Small intestine (tissue), 7 donors: ENCODE data around the gene MYO1F. TPM values are rescaled to one million over a fixed set of nuclear protein-coding genes. Genes with fewer than 3 reads are reported as not detected.
A peak's percentile ranks its signal among the peaks of the same experiment; 100 is the strongest.

Source experiments
- DNase-seq, 2 donors: peaks; one replicate each; pipeline versions ENCODE4 v3.0.0 to v3.0.0-alpha.2; 2013
- FAIRE-seq: peaks from 2 replicates; lab custom pipeline; 2012; peaks lifted over from hg19 to GRCh38; lab: Jason Lieb, UNC
- H3K27ac ChIP-seq, 3 donors: one replicate each; pipeline ENCODE4 v1.5.1; 2013; ENCODE audit warnings: low read length in 2 of 3, mild to moderate bottlenecking in 2 of 3, control low read depth in 1 of 3, inconsistent platforms in 1 of 3, low read depth in 1 of 3, moderate library complexity in 1 of 3
- H3K27me3 ChIP-seq, 3 donors: one replicate each; pipeline ENCODE4 v1.6.1; 2013; ENCODE audit warnings: low read length in 3 of 3, inconsistent platforms in 1 of 3; ENCODE audit not compliant: control insufficient read depth in 3 of 3, insufficient read depth in 3 of 3
- H3K36me3 ChIP-seq, 3 donors: one replicate each; pipeline ENCODE4 v1.6.1; 2013; ENCODE audit warnings: low read length in 3 of 3, inconsistent platforms in 1 of 3, low read depth in 1 of 3, mild to moderate bottlenecking in 1 of 3, moderate library complexity in 1 of 3; ENCODE audit not compliant: control insufficient read depth in 3 of 3, insufficient read depth in 2 of 3
- H3K4me1 ChIP-seq, 3 donors: one replicate each; pipeline ENCODE4 v1.6.1; 2013; ENCODE audit warnings: low read length in 2 of 3, inconsistent platforms in 1 of 3, low read depth in 1 of 3, mild to moderate bottlenecking in 1 of 3, moderate library complexity in 1 of 3; ENCODE audit not compliant: control insufficient read depth in 3 of 3, insufficient read depth in 2 of 3
- H3K4me3 ChIP-seq, 3 donors: one replicate each; pipeline ENCODE4 v1.5.1; 2013; ENCODE audit warnings: low read length in 3 of 3, control low read depth in 1 of 3, inconsistent platforms in 1 of 3, low read depth in 1 of 3, mild to moderate bottlenecking in 1 of 3, moderate library complexity in 1 of 3
- H3K9me3 ChIP-seq, 2 donors: one replicate each; pipeline ENCODE4 v1.6.1; 2013; ENCODE audit warnings: low read depth in 1 of 2, low read length in 1 of 2; ENCODE audit not compliant: control insufficient read depth in 2 of 2, insufficient read depth in 1 of 2
- WGBS, 3 donors: extraction: QIAGEN DNeasy Blood & Tissue Kit; methylation state at CpG; one replicate each; pipeline ENCODE4 v1.1.7; 2013; 5-methylcytosine and 5-hydroxymethylcytosine counted together
- polyA plus RNA-seq, 4 donors: library from polyadenylated mRNA; stranded (reverse) in 3 of 4; unstranded in 1 of 4; fragments of 200-250 nt in 3 of 4; fragments of 120-200 nt in 1 of 4; gene quantifications; one replicate each; pipeline versions ENCODE4 v1.2.1 to v1.2.3, GENCODE V29; 2013
- donor health status: healthy with polysubstance abuse.
- donor health status: control.
- donor health status: control.
- donor health status: Bipolar disorder and iron deficiency.
- donor health status: healthy.

The MYO1F gene
- polyA plus RNA-seq, 4 donors = 1.3 to 13.7 (median 6.0) TPM

DNA sequence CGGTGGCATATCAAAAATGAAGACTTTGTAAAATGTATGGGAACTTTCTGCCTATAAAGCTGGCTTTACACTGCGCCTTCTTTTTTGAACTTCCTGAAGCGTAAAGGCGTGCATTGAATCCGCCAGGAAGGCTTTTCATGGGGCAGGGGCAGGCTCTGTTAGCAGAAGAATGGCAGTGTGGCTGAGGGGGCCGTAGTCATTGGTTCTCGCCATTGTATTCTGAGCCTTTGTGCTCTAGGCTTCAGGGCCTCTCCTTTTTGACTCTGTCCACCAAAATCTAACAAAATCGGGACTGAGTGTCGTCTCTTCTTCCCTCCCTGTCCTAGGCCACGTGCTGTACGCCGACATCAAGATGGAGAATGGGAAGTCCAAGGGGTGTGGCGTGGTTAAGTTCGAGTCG is 88.9 kb downstream of the MYO1F start:
- Histone ChIP-seq H3K4me1 (no peaks in the 10 kb centered on the region), H3K4me3 (no peak overlapping the region), H3K27me3 (no peaks in the 10 kb centered on the region), H3K27ac (no peak overlapping the region), H3K9me3 (no peaks in the 10 kb centered on the region), H3K36me3 (peaks cover 3 to 76% (median 23%) of the 10 kb centered on the region in 3 donors)
- DNase-seq (no peak), FAIRE-seq (no peak)
- 82 to 83% (median 83%) methylated on average over 15 of the region's 15 CpGs for WGBS, 3 donors

DNA sequence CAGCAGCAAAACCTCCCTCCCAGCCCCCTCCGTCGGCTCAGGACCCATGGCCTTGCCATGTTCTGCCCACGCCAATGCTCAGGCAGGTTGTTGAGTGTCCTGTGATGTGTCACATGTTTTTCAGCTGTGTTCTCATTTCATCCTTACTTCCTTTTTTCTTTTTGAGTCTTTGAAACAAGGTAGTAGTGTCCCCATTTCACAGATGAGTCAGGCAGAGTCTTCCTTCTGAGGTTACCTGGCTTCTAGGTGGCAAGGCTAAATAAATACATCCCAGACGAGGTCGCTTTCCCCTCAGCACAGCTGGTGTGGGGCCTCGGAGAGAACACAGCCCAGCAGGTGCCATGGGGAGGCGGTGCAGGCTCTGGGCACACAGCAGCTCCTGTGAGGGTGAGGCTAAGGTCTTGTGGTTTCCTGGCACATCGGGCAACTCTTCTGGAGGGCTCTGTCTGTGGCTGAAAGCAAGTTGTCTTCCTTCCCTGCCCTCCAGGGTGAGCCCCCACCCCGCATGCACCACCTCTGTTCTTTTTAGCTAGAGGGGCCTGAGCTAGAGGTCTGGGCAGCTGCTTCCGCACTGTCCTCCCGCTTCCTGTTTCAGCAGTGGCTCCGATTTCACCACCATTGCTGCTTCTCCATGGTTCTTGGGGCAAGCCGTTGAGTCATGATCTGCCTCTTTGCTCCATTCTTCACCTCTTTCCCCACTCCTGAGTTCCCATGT is 89.9 kb downstream of the MYO1F start:
- no peak for FAIRE-seq

DNA sequence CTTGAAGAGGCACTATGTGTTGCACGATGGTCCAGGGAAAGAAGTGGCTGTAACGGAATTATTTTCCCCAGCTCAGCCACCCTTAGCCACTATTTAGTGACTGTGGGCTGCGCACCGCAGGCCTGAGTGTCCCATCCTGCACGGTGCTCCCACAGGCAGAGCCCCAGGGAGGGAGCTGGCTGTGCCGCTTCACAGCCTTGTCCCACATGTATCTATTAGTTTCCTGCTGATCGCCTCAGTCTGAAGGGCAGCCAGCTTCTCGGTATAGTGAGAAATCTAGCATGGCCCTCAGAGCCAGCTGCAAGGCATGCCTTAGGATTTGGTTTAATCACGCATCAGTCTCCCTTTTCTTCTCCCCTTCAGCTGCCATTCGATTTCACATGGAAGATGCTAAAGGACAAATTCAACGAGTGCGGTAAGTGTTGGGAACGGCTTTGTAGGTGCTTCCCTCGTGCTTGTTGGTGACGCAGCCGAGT is 90.5 kb downstream of the MYO1F start:
- Histone ChIP-seq H3K4me1 (no peaks in the 10 kb centered on the region), H3K36me3 (peaks cover 8 to 88% (median 32%) of the 10 kb centered on the region in 3 donors), H3K27ac (peak overlapping the region in 1 of 3 donors; percentile 60), H3K4me3 (no peak overlapping the region), H3K27me3 (no peaks in the 10 kb centered on the region), H3K9me3 (no peaks in the 10 kb centered on the region)
- no peak for FAIRE-seq
- DNase-seq = no peak
- 89 to 95% (median 89%) methylated on average over 16 of the region's 16 CpGs for WGBS, 3 donors

More for the DNA sequence above, 89.9 kb downstream of the MYO1F start:
- Histone ChIP-seq H3K36me3 (peaks cover 6 to 82% (median 31%) of the 10 kb centered on the region in 3 donors), H3K27me3 (no peaks in the 10 kb centered on the region), H3K4me1 (no peaks in the 10 kb centered on the region), H3K4me3 (no peak overlapping the region), H3K27ac (peak overlapping the region in 1 of 3 donors; percentile 60), H3K9me3 (no peaks in the 10 kb centered on the region)
- 66 to 80% (median 74%) methylated on average over 13 of the region's 13 CpGs for WGBS, 3 donors
- no peak for DNase-seq

DNA sequence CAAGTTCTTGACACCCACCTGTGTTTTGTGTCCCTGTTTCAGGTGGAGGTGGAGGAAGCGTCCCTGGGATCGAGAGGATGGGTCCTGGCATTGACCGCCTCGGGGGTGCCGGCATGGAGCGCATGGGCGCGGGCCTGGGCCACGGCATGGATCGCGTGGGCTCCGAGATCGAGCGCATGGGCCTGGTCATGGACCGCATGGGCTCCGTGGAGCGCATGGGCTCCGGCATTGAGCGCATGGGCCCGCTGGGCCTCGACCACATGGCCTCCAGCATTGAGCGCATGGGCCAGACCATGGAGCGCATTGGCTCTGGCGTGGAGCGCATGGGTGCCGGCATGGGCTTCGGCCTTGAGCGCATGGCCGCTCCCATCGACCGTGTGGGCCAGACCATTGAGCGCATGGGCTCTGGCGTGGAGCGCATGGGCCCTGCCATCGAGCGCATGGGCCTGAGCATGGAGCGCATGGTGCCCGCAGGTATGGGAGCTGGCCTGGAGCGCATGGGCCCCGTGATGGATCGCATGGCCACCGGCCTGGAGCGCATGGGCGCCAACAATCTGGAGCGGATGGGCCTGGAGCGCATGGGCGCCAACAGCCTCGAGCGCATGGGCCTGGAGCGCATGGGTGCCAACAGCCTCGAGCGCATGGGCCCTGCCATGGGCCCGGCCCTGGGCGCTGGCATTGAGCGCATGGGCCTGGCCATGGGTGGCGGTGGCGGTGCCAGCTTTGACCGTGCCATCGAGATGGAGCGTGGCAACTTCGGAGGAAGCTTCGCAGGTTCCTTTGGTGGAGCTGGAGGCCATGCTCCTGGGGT is 91.5 kb downstream of the MYO1F start:
- no peak for DNase-seq
- H3K27ac ChIP-seq = no peak overlapping the region
- WGBS, 3 donors = 97 to 98% (median 98%) methylated on average over 61 to 62 of the region's 62 CpGs
- H3K9me3 ChIP-seq = no peaks in the 10 kb centered on the region
- H3K36me3 ChIP-seq = peaks cover 9 to 94% (median 34%) of the 10 kb centered on the region in 3 donors
- FAIRE-seq = no peak
- no peaks in the 10 kb centered on the region for H3K4me1 ChIP-seq
- H3K27me3 ChIP-seq = no peaks in the 10 kb centered on the region
- no peak overlapping the region for H3K4me3 ChIP-seq

DNA sequence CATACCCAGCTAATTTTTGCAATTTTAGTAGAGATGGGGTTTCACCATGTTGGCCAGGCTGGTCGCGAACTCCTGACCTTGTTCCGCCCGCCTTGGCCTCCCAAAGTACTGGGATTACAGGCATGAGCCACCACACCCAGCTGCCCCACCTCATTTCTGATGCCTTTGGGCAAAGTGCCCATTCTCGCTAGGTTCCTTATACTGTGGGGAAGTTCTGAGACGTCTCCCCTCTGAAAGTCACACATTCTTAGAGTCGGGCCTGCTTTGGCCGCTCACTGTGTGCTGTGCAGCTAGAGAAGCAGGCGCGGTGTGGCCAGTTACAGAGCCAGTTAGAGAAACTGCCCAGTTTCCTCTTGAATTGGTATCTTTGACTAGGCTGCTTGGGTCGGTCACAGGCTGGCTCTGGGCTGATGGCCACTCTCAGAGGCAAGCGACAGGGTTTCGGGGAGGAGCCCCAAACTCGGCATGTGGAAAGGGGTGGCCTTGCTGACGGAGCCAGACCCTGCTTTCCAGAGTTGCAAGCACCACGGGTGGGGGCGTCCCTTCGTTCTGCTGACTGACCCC is 92.8 kb downstream of the MYO1F start:
- DNase-seq = peak in 1 of 2 donors; percentile 39
- WGBS, 3 donors = 80 to 86% (median 82%) methylated on average over 18 of the region's 18 CpGs
- no peaks in the 10 kb centered on the region for H3K4me1 ChIP-seq
- H3K9me3 ChIP-seq = no peaks in the 10 kb centered on the region
- H3K36me3 ChIP-seq = peaks cover 9 to 93% (median 34%) of the 10 kb centered on the region in 3 donors
- H3K27me3 ChIP-seq = no peaks in the 10 kb centered on the region
- H3K27ac ChIP-seq = no peak overlapping the region
- no peak for FAIRE-seq
- no peak overlapping the region for H3K4me3 ChIP-seq

DNA sequence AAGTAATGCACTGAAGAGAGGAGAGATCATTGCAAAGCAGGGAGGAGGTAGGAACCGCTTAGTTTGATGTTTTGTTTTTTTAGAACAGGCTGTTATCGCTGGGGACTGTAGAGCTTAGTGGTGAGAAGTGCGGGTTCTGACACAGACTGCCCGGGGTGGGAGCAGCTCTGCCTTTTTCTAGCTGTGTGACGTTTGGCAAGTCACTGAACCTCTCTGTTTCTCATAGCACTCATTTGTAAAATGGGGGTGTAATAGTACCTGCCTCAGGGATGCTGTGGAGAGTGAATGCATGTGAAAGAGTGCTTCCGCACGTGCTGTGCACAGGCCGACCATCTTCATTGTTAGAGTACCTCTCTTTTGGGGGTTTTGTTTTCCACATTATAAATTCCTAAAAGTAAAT is 94.1 kb downstream of the MYO1F start:
- peaks cover 12 to 94% (median 34%) of the 10 kb centered on the region in 3 donors for H3K36me3 ChIP-seq
- H3K27me3 ChIP-seq = no peaks in the 10 kb centered on the region
- H3K4me3 ChIP-seq = no peak overlapping the region
- no peaks in the 10 kb centered on the region for H3K4me1 ChIP-seq
- H3K9me3 ChIP-seq = no peaks in the 10 kb centered on the region
- H3K27ac ChIP-seq = no peak overlapping the region
- 90 to 93% (median 91%) methylated on average over 8 of the region's 8 CpGs for WGBS, 3 donors
- DNase-seq (no peak), FAIRE-seq (no peak)

DNA sequence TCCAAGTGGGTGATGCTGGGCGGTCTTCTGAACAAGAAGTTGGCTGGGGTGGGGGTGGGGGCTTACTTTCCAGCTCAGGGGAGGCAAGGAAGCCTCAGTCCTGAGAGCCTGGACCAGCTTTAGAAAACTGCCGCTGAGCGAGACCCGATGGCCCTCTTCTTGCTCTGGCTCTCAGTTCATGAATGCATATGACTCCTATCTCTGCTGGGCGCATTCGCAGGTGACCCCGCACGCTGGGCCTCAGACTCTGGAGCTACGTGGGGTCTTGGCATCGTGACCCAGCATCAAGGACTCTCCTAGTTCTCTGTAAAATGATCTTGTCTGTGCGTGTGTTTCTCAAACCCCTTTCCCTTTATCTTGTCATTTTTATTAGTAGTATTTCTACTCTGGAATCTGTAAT is 94.5 kb downstream of the MYO1F start:
- H3K36me3 ChIP-seq = peaks cover 12 to 92% (median 34%) of the 10 kb centered on the region in 3 donors
- H3K9me3 ChIP-seq = no peaks in the 10 kb centered on the region
- no peak overlapping the region for H3K27ac ChIP-seq
- no peak overlapping the region for H3K4me3 ChIP-seq
- no peaks in the 10 kb centered on the region for H3K4me1 ChIP-seq
- WGBS, 3 donors = 92 to 95% (median 93%) methylated on average over 11 of the region's 11 CpGs
- DNase-seq = no peak
- FAIRE-seq = no peak
- H3K27me3 ChIP-seq = no peaks in the 10 kb centered on the region

DNA sequence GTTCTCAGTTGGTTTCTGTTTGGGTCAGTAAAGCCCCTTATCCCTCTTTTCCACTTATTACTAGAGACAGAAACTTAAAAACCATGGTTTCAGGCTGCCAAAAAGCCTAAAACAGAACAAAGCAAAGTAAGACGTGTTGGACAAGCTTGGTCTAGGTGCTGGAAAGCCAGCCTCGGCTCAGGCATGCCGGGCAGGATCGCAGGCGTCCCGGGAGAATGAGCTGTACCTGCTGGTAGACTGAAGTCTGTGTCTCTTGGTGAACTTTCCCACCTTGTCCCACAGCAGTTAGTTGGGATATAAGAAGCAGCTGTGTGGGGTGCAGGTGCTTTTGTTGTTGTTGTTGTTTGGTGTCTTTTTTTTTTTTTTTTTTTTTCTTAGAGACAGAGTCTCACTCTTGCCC is 95.6 kb downstream of the MYO1F start:
- H3K4me3 ChIP-seq = no peak overlapping the region

More for the DNA sequence above, 95.6 kb downstream of the MYO1F start:
- DNase-seq = no peak
- Histone ChIP-seq H3K36me3 (peaks cover 12 to 89% (median 28%) of the 10 kb centered on the region in 3 donors), H3K27ac (no peak overlapping the region), H3K4me1 (no peaks in the 10 kb centered on the region), H3K9me3 (no peaks in the 10 kb centered on the region), H3K27me3 (no peaks in the 10 kb centered on the region)
- 86 to 88% (median 88%) methylated on average over 6 of the region's 6 CpGs for WGBS, 3 donors
- no peak for FAIRE-seq
